ENCODE results near the gene CHMP4B. TPM values are rescaled to one million over a fixed set of nuclear protein-coding genes. Genes with fewer than 3 reads are reported as not detected.

Gene CHMP4B
- total RNA-seq: 100 to 1,000 TPM in 3 of 4 donors, 10 to 100 TPM in 1; 72.5 to 151 (median 119) TPM
- 100 to 1,000 TPM; 165 to 267 (median 226) TPM for polyA plus RNA-seq
- long read RNA-seq, donor 1, partial matches to known transcripts: 3 of 4 reads
- long read RNA-seq, donor 1, other reads (novel, unspliced or antisense): 1 of 4 reads
- long read RNA-seq, donor 2, partial matches to known transcripts: 7 of 7 reads
- long read RNA-seq, donor 2, other reads (novel, unspliced or antisense): 0 of 7 reads

- DNase-seq: peak; percentile 99 to 100
- Histone ChIP-seq H3K36me3 (ENCODE audit: insufficient read depth in 1 of 2, low read depth in 1 of 2) (peaks cover 4 to 6% of the 10 kb centered on the region in 2 donors), H3K27me3 (ENCODE audit: insufficient read depth in 3 of 3, low read length in 2 of 3) (no peaks in the 10 kb centered on the region), H3K9me3 (no peaks in the 10 kb centered on the region), H3K27ac (peak within 1 kb of the TSS; percentile 95), H3K4me1 (peaks cover 37% of the 10 kb centered on the region), H3K4me3 (peak within 1 kb of the TSS; percentile 94)
- WGBS, 3 donors: 0 to 2% (median 0%) methylated on average over 42 to 71 of the region's 71 CpGs
- TF ChIP-seq, protein P1, sequence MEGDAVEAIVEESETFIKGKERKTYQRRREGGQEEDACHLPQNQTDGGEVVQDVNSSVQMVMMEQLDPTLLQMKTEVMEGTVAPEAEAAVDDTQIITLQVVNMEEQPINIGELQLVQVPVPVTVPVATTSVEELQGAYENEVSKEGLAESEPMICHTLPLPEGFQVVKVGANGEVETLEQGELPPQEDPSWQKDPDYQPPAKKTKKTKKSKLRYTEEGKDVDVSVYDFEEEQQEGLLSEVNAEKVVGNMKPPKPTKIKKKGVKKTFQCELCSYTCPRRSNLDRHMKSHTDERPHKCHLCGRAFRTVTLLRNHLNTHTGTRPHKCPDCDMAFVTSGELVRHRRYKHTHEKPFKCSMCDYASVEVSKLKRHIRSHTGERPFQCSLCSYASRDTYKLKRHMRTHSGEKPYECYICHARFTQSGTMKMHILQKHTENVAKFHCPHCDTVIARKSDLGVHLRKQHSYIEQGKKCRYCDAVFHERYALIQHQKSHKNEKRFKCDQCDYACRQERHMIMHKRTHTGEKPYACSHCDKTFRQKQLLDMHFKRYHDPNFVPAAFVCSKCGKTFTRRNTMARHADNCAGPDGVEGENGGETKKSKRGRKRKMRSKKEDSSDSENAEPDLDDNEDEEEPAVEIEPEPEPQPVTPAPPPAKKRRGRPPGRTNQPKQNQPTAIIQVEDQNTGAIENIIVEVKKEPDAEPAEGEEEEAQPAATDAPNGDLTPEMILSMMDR (IDR thresholded peaks at IDR 0.05): no peak
- intact Hi-C loops (cut with DNase I): loop anchor here in 1 of 2 donors (2.0 kb wide), 1 partner anchor 302 kb away; the partner anchor contains the start of gene EIF2S2
- peak; percentile 96 to 98 (median 97) for ATAC-seq
Observed at GRCh38 chr20:33810885-33811775, at the start of gene CHMP4B. CHMP4B (plus strand) TSS chr20:33811348; CDS start chr20:33811469, 121 bp downstream.

DNA sequence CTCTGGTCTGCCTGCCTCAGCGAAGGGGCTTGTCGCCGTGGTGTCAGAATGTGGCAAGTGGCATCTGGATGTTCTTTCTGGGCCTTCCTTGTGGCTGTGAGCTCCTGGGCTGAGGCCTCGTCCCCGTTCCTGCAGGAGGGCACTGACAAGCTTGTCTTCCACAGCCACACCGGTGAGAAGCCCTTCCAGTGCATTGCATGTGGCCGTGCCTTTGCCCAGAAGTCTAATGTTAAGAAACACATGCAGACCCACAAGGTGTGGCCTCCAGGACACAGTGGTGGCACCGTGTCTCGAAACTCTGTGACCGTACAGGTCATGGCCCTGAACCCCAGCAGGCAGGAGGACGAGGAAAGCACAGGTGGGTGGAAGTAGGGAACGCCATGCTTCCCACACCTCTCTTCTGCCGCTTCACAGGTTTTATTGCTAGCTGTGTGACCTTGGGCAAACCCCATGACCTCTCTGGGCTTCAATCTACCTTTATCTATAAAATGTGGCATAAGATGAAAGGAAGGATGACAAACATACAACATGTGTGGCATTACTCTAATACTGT, 49.4 kb upstream of the CHMP4B start:
- 93 to 95% (median 95%) methylated on average over 13 of the region's 13 CpGs for WGBS, 3 donors
- ATAC-seq: no peak
- DNase-seq: no peak
- no peaks in the 10 kb centered on the region for H3K4me1 ChIP-seq
- no peak overlapping the region for H3K4me3 ChIP-seq
- H3K27ac ChIP-seq: no peak overlapping the region
- TF ChIP-seq, protein P1 (IDR thresholded peaks at IDR 0.05): no peak
- peaks cover 0 to 71% of the 10 kb centered on the region in 2 donors for H3K36me3 ChIP-seq (ENCODE audit: insufficient read depth in 1 of 2, low read depth in 1 of 2)
- intact Hi-C loops (cut with DNase I): no loop called here
- H3K27me3 ChIP-seq (ENCODE audit: insufficient read depth in 3 of 3, low read length in 2 of 3): no peaks in the 10 kb centered on the region
- peaks cover 11% of the 10 kb centered on the region for H3K9me3 ChIP-seq

- no peaks in the 10 kb centered on the region for H3K4me1 ChIP-seq
- no peak for DNase-seq
- TF ChIP-seq, protein P1 (IDR thresholded peaks at IDR 0.05): no peak
- H3K27ac ChIP-seq: no peak overlapping the region
- no peaks in the 10 kb centered on the region for H3K27me3 ChIP-seq (ENCODE audit: insufficient read depth in 3 of 3, low read length in 2 of 3)
- ATAC-seq: no peak
- no peak overlapping the region for H3K4me3 ChIP-seq
- intact Hi-C loops (cut with DNase I): no loop called here
- H3K36me3 ChIP-seq (ENCODE audit: insufficient read depth in 1 of 2, low read depth in 1 of 2): peaks cover 0 to 64% of the 10 kb centered on the region in 2 donors
- WGBS, 3 donors: 71 to 86% (median 81%) methylated on average over 2 of the region's 2 CpGs
- no peaks in the 10 kb centered on the region for H3K9me3 ChIP-seq
Observed at GRCh38 chr20:33765099-33765498, 46.0 kb upstream of the CHMP4B start.

DNA sequence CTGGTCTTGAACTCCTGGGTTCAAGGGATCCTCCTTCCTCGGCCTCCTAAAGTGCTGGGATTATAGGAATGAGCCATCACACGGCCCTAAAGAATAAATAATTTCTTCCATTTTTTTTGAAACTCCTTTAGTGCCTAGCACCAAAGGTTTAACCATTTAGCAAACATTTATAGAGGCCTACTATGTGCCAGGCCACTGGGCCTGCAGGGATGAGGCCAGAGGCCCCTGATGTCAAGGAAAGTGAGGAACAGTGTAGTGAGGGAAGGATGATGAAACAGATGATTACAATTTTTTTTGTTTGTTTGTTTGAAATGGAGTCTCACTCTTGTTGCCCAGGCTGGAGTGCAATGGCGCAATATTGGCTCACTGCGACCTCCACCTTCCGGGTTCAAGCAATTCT, 45.6 kb upstream of the CHMP4B start:
- intact Hi-C loops (cut with DNase I): no loop called here
- 97 to 100% (median 97%) methylated on average over 5 of the region's 5 CpGs for WGBS, 3 donors
- H3K36me3 ChIP-seq (ENCODE audit: insufficient read depth in 1 of 2, low read depth in 1 of 2): peaks cover 0 to 60% of the 10 kb centered on the region in 2 donors

More for the DNA sequence above, 45.6 kb upstream of the CHMP4B start:
- ATAC-seq (no peak), DNase-seq (no peak)
- Histone ChIP-seq H3K27ac (no peak overlapping the region), H3K4me3 (no peak overlapping the region), H3K9me3 (no peaks in the 10 kb centered on the region), H3K4me1 (no peaks in the 10 kb centered on the region), H3K27me3 (ENCODE audit: insufficient read depth in 3 of 3, low read length in 2 of 3) (no peaks in the 10 kb centered on the region)
- TF ChIP-seq, protein P1 (IDR thresholded peaks at IDR 0.05): no peak

Measured in psoas muscle (tissue), 8 donors.